HepG2 (cell line): ENCODE data around the gene FOXA3. TPM values are rescaled to one million over a fixed set of nuclear protein-coding genes. Genes with fewer than 3 reads are reported as not detected.

Experiments
- HINFP ChIP-seq: sonication (generic); formaldehyde crosslinking; IDR thresholded peaks from 2 replicates; pipeline ENCODE4 v1.4.0; 2020; ENCODE audit warnings: low read depth, mild to moderate bottlenecking, missing genetic modification reagents
- KDM5B ChIP-seq: sonication (generic); formaldehyde crosslinking; IDR thresholded peaks from 2 replicates; pipeline ENCODE4 v1.4.0; 2020; ENCODE audit warnings: missing genetic modification reagents, mild to moderate bottlenecking, borderline replicate concordance
- PAWR ChIP-seq: sonication (generic); formaldehyde crosslinking; IDR thresholded peaks from 2 replicates; pipeline ENCODE4 v1.4.0; 2020; ENCODE audit warnings: missing genetic modification reagents, mild to moderate bottlenecking, borderline replicate concordance
- POLR2A ChIP-seq, 2 experiments: IDR thresholded peaks; 2 replicates each; pipeline ENCODE4 v1.6.1; 2011; ENCODE audit warnings: low read depth in 2 of 2, low read length in 2 of 2, mild to moderate bottlenecking in 1 of 2, moderate library complexity in 1 of 2; ENCODE audit not compliant: insufficient read depth in 1 of 2
- RNF2 ChIP-seq: fragments of 450-650 bp; conservative IDR thresholded peaks from 2 replicates; pipeline ENCODE4 v1.6.1; 2016; ENCODE audit warnings: low read depth
- SRSF9 ChIP-seq: fragments of 200-400 bp; formaldehyde crosslinking; IDR thresholded peaks from 2 replicates; pipeline ENCODE4 v1.6.1; 2018; ENCODE audit warnings: borderline replicate concordance, mild to moderate bottlenecking, low read depth, low read length; ENCODE audit not compliant: insufficient read depth, poor library complexity, severe bottlenecking
- XRCC5 ChIP-seq: fragments of 200-400 bp; formaldehyde crosslinking; optimal IDR thresholded peaks from 2 replicates; pipeline ENCODE3; 2017; ENCODE audit warnings: mild to moderate bottlenecking, low read length
- ZFP36L1 ChIP-seq: sonication (generic); formaldehyde crosslinking; IDR thresholded peaks from 2 replicates; pipeline ENCODE4 v1.8.0; 2022; ENCODE audit warnings: mild to moderate bottlenecking, missing genetic modification reagents, moderate library complexity
- ZIK1 ChIP-seq: sonication (generic); formaldehyde crosslinking; IDR thresholded peaks from 2 replicates; pipeline ENCODE4 v1.5.0; 2020; ENCODE audit warnings: mild to moderate bottlenecking, low read depth, missing genetic modification reagents, borderline replicate concordance
- ZNF12 ChIP-seq: sonication (generic); formaldehyde crosslinking; IDR thresholded peaks from 2 replicates; pipeline ENCODE4 v1.5.0; 2020; ENCODE audit warnings: missing genetic modification reagents
- ZNF281 ChIP-seq: sonication (generic); formaldehyde crosslinking; IDR thresholded peaks from 2 replicates; pipeline ENCODE4 v1.4.0; 2020; ENCODE audit warnings: missing genetic modification reagents, borderline replicate concordance
- ZNF430 ChIP-seq: sonication (generic); formaldehyde crosslinking; IDR thresholded peaks from 2 replicates; pipeline ENCODE4 v1.9.0; 2021; ENCODE audit warnings: mild to moderate bottlenecking, missing genetic modification reagents
- ZNF564 ChIP-seq: sonication (generic); formaldehyde crosslinking; IDR thresholded peaks from 2 replicates; pipeline ENCODE4 v1.8.1; 2023; ENCODE audit warnings: mild to moderate bottlenecking, missing genetic modification reagents
- ZNF841 ChIP-seq: sonication (generic); formaldehyde crosslinking; IDR thresholded peaks from 2 replicates; pipeline ENCODE4 v1.8.1; 2023; ENCODE audit warnings: missing genetic modification reagents, borderline replicate concordance
- polyA plus RNA-seq, 8 experiments: library from polyadenylated mRNA; depleted of rRNA in 3 of 8; stranded (reverse) in 7 of 8; unstranded in 1 of 8; fragments of >200 nt; fragmentation: Illumina TruSeq in 4 of 8; extraction: Trizol in 4 of 8; gene quantifications; 2 replicates each; pipeline versions ENCODE4 v1.2.1 to v1.2.3, GENCODE V29; 2011 to 2016; ENCODE audit warnings: low read depth in 4 of 8, missing spikeins in 1 of 8, mixed read lengths in 1 of 8; ENCODE audit not compliant: insufficient read depth in 1 of 8
- total RNA-seq, 5 experiments: library from RNA; depleted of rRNA; stranded (reverse); fragments of >200 nt; fragmentation: Illumina TruSeq; extraction: Trizol; gene quantifications; 2 replicates each; pipeline ENCODE4 v1.2.3, GENCODE V29; 2016; ENCODE audit warnings: low read depth in 1 of 5
- TF ChIP-seq, protein P1 (sequence below): sonication (generic); formaldehyde crosslinking; IDR thresholded peaks from 2 replicates; pipeline ENCODE4 v1.5.1; 2020; ENCODE audit warnings: mild to moderate bottlenecking, missing genetic modification reagents, borderline replicate concordance
- TF ChIP-seq, protein P2 (sequence below): sonication (generic); formaldehyde crosslinking; conservative IDR thresholded peaks from 2 replicates; pipeline ENCODE4 v1.8.1; 2023; ENCODE audit warnings: missing genetic modification reagents

FOXA3 gene
- total and polyA plus RNA-seq, 2 of the 13 experiments (the other 11 are each of a cell fraction or from before 2014, with no cell fraction given) = 29.8 to 47.6 TPM

DNA sequence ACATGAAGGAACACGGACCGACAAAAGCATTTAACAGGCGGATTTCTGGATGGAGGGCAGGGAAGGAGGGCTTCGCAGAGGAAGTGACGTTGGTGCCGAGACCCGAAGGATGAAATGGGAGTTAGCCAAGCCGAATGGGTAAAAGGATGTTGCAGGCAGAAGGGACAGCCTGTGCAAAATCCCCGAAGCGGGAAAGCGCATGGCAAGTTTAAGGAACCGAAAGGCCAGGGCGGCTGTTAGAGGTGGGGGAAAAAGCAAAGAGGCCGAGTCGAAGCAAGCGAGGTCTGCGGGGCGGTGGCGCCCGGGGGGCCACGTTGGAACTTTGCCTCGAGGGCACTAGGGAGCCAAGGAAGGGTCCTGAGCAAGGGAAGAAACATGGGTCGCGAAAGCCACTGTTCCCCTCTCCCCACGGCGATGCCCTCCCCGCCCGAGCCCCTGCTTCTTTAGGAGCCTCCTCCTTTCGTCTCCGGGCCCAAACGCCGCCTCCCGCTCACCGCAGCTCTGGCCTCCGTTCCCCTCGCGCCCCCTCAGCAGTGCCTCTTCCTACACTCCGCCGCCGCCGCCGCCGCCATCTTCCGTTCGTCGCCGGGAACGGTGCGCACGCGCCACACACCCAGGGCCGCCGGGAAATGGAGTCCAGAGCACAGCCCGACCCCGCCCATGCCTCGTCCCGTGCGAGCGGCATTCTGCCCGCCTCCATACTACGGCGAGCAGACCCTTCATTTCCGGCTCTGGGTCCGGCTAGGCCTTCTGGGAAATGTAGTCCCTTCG, 1.4 kb upstream of the FOXA3 start, which contains the start of gene SYMPK (continued):
- TF ChIP-seq, protein P1, sequence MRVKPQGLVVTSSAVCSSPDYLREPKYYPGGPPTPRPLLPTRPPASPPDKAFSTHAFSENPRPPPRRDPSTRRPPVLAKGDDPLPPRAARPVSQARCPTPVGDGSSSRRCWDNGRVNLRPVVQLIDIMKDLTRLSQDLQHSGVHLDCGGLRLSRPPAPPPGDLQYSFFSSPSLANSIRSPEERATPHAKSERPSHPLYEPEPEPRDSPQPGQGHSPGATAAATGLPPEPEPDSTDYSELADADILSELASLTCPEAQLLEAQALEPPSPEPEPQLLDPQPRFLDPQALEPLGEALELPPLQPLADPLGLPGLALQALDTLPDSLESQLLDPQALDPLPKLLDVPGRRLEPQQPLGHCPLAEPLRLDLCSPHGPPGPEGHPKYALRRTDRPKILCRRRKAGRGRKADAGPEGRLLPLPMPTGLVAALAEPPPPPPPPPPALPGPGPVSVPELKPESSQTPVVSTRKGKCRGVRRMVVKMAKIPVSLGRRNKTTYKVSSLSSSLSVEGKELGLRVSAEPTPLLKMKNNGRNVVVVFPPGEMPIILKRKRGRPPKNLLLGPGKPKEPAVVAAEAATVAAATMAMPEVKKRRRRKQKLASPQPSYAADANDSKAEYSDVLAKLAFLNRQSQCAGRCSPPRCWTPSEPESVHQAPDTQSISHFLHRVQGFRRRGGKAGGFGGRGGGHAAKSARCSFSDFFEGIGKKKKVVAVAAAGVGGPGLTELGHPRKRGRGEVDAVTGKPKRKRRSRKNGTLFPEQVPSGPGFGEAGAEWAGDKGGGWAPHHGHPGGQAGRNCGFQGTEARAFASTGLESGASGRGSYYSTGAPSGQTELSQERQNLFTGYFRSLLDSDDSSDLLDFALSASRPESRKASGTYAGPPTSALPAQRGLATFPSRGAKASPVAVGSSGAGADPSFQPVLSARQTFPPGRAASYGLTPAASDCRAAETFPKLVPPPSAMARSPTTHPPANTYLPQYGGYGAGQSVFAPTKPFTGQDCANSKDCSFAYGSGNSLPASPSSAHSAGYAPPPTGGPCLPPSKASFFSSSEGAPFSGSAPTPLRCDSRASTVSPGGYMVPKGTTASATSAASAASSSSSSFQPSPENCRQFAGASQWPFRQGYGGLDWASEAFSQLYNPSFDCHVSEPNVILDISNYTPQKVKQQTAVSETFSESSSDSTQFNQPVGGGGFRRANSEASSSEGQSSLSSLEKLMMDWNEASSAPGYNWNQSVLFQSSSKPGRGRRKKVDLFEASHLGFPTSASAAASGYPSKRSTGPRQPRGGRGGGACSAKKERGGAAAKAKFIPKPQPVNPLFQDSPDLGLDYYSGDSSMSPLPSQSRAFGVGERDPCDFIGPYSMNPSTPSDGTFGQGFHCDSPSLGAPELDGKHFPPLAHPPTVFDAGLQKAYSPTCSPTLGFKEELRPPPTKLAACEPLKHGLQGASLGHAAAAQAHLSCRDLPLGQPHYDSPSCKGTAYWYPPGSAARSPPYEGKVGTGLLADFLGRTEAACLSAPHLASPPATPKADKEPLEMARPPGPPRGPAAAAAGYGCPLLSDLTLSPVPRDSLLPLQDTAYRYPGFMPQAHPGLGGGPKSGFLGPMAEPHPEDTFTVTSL (CRISPR knock-in tag) = no peak
- TF ChIP-seq ZIK1 (CRISPR knock-in tag) = no peak
- 0 out of 2 replicates have a peak, but pooled peaks have one; percentile 5 for TF ChIP-seq HINFP (CRISPR knock-in tag)
- TF ChIP-seq ZNF430 = peak; percentile 60; the same call in 1 of the 2 replicates
- TF ChIP-seq XRCC5 = peak; percentile 69
- no peak for TF ChIP-seq ZNF281 (CRISPR knock-in tag)
- no peak for TF ChIP-seq RNF2
- no peak for TF ChIP-seq ZNF12
- no peak for TF ChIP-seq ZNF841 (CRISPR knock-in tag)
- TF ChIP-seq SRSF9 = no peak
- TF ChIP-seq PAWR (CRISPR knock-in tag) = no peak
- TF ChIP-seq ZNF564 (CRISPR knock-in tag) = no peak
- no peak for TF ChIP-seq ZFP36L1 (CRISPR knock-in tag)
- peak; percentile 87 for TF ChIP-seq KDM5B (CRISPR knock-in tag)
- peak in 1 of 2 experiments; percentile 59; a peak in 3 of 4 replicates for TF ChIP-seq POLR2A (IDR thresholded peaks at IDR 0.05; ENCODE audit: insufficient read depth in 1 of 2, low read depth in 2 of 2, low read length in 2 of 2)
- TF ChIP-seq, protein P2, sequence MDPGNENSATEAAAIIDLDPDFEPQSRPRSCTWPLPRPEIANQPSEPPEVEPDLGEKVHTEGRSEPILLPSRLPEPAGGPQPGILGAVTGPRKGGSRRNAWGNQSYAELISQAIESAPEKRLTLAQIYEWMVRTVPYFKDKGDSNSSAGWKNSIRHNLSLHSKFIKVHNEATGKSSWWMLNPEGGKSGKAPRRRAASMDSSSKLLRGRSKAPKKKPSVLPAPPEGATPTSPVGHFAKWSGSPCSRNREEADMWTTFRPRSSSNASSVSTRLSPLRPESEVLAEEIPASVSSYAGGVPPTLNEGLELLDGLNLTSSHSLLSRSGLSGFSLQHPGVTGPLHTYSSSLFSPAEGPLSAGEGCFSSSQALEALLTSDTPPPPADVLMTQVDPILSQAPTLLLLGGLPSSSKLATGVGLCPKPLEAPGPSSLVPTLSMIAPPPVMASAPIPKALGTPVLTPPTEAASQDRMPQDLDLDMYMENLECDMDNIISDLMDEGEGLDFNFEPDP (CRISPR knock-in tag) = no peak
